GM21423 (cell line): ENCODE results near the gene THSD4.

ENCODE experiments used
- ATAC-seq: cut with Tn5 transposase; IDR thresholded peaks from one replicate; pipeline ENCODE4 v1.9.1; 2021; ENCODE audit warnings: mild to moderate bottlenecking, moderate library complexity; ENCODE audit not compliant: unreplicated experiment

Gene THSD4

GRCh38 chr15:71281256-71281655, 166.0 kb downstream of the THSD4 start:
- no peak for ATAC-seq

- ATAC-seq: no peak
Observed at GRCh38 chr15:71282076-71282475, 166.8 kb downstream of the THSD4 start.

- ATAC-seq: no peak
Observed at GRCh38 chr15:71288348-71288955, 173.2 kb downstream of the THSD4 start.

- ATAC-seq: no peak
Observed at GRCh38 chr15:71290002-71290401, 174.7 kb downstream of the THSD4 start.

- no peak for ATAC-seq
Observed at GRCh38 chr15:71290881-71291635, 175.8 kb downstream of the THSD4 start.

GRCh38 chr15:71291723-71292122, 176.5 kb downstream of the THSD4 start:
- ATAC-seq: no peak

GRCh38 chr15:71293723-71294122, 178.5 kb downstream of the THSD4 start:
- no peak for ATAC-seq

- no peak for ATAC-seq
Observed at GRCh38 chr15:71294251-71294910, 179.1 kb downstream of the THSD4 start.

- no peak for ATAC-seq
Observed at GRCh38 chr15:71294911-71295602, 179.8 kb downstream of the THSD4 start.

- no peak for ATAC-seq
Observed at GRCh38 chr15:71295603-71296314, 180.5 kb downstream of the THSD4 start.

- no peak for ATAC-seq
Observed at GRCh38 chr15:71296315-71296679, 181.0 kb downstream of the THSD4 start.

GRCh38 chr15:71301958-71302621, 186.8 kb downstream of the THSD4 start:
- ATAC-seq: no peak

GRCh38 chr15:71302861-71303410, 187.7 kb downstream of the THSD4 start:
- no peak for ATAC-seq

GRCh38 chr15:71303977-71304376, 188.7 kb downstream of the THSD4 start:
- no peak for ATAC-seq

GRCh38 chr15:71304681-71305080, 189.4 kb downstream of the THSD4 start:
- ATAC-seq: no peak

GRCh38 chr15:71306538-71306937, 191.3 kb downstream of the THSD4 start:
- no peak for ATAC-seq

- ATAC-seq: no peak
Observed at GRCh38 chr15:71312194-71312708, 197.0 kb downstream of the THSD4 start.

- no peak for ATAC-seq
Observed at GRCh38 chr15:71312731-71313460, 197.6 kb downstream of the THSD4 start.

- ATAC-seq: no peak
Observed at GRCh38 chr15:71313806-71314205, 198.5 kb downstream of the THSD4 start.
